ENCODE data around the gene COL8A2.

The COL8A2 gene

GRCh38 chr1:36067871-36068270 lies 57.2 kb downstream of the COL8A2 start:
- DNase-seq (ENCODE audit: low read depth in 2 of 2), result no peak

- no peak for DNase-seq (ENCODE audit: low read depth in 2 of 2)
Observed at GRCh38 chr1:36062315-36062714, 62.7 kb downstream of the COL8A2 start.

- DNase-seq (ENCODE audit: low read depth in 2 of 2), result no peak
Observed at GRCh38 chr1:36055706-36056105, 69.3 kb downstream of the COL8A2 start.

- DNase-seq (ENCODE audit: low read depth in 2 of 2), result no peak
Observed at GRCh38 chr1:36053978-36054377, 71.0 kb downstream of the COL8A2 start.

GRCh38 chr1:36051821-36052220 lies 73.2 kb downstream of the COL8A2 start:
- DNase-seq (ENCODE audit: low read depth in 2 of 2), result no peak
